ENCODE measurements around the gene SALL2. TPM values are rescaled to one million over a fixed set of nuclear protein-coding genes. Genes with fewer than 3 reads are reported as not detected.
A peak's percentile ranks its signal among the peaks of the same experiment; 100 is the strongest.

The SALL2 gene
- polyA plus RNA-seq (2011; rRNA removed) (4.0 and 7.2 TPM in 2 replicates), polyA minus RNA-seq (2011; rRNA and poly(A)+ RNA removed) (8.1 and 8.2 TPM in 2 replicates)

DNA sequence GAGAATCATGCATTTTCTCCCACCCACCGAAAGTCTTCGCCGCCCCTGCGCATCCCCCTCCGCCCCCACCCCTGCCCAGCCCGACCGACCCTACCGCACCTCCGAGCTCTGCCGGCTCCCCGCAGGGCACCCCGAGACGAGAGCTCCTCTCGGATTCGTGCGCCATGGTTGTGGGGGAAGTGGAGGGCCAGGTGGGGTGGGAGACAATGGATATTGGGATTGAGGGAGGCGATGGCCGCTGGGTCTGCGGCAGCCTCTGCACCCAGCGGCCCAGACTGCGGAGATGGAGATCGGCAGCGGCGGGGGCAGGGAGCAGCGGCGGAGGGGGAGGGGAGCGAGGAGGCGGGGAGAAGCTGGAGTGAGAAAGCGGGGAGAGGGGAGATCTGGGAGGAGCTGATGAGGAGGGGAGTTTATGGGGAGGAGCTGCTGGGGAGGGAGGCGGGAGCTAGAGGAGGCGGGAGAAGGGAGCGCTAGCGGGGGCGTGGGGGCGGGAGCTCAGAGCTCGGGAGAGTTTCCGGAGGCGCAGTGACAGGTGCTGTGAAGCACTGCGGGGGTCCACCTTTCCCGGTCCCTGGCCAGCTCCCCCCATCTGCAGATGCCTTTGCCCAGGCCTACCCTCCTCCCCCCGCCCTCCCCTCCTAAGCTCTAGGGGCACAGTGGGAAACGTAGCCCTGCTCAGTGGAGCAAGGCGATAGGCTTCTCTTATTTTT lies at the start of gene SALL2:
TSS of gene SALL2 (minus strand) at position 385 of the 710 bp plus-strand sequence. CDS start at position 166, 219 bp downstream.
- ChIA-PET CTCF (interaction anchor here (0.9 to 1.3 kb wide), 2 partner anchors 27 to 53 kb away, joined by 4 to 8 read pairs; no protein-coding TSS in a partner anchor), POLR2A (interaction anchor here (0.6 to 0.8 kb wide), 2 partner anchors 28 to 50 kb away, joined by 4 to 5 read pairs; partner anchors contain the start of genes RAB2B and TOX4)
- no peak for DNase-seq (ENCODE audit: low read depth)
- Histone ChIP-seq H3K4me3 (ENCODE audit: low read depth, low read length) (peak within 1 kb of the TSS; percentile 88), H3K27me3 (ENCODE audit: control insufficient read depth, insufficient read depth, low read length) (0 out of 2 replicates have a peak, but pooled peaks cover 5% of the 10 kb centered on the region), H3K36me3 (ENCODE audit: control insufficient read depth, insufficient read depth, low read length) (peaks cover 2% of the 10 kb centered on the region; the same call in 1 of the 2 replicates)
- no peak for TF ChIP-seq CTCF (IDR thresholded peaks at IDR 0.05; ENCODE audit: insufficient read depth, low read depth, low read length)

DNA sequence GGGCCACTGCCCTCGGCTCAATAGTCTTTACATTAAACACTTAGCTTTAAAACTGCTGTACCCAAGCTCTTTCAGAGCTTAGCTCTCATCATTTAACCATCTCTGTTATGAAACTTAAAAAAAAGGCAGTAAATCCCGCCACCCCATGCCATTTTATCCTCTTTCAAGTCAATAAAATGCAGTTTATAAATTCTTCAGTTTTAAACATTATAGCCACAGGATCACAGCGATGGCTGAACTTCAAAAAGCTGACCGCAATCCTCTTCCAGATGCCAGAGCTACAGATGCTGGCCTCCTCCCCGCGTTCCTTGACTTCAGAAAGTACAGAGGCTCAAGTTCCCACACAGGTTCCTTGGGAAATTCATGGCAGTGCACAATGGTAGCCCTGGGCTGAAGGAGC lies 49.5 kb upstream of the SALL2 start:
- H3K36me3 ChIP-seq (ENCODE audit: control insufficient read depth, insufficient read depth, low read length), result no peaks in the 10 kb centered on the region
- no peak for DNase-seq (ENCODE audit: low read depth)
- H3K4me3 ChIP-seq (ENCODE audit: low read depth, low read length), result no peak overlapping the region
- H3K27me3 ChIP-seq (ENCODE audit: control insufficient read depth, insufficient read depth, low read length), result no peaks in the 10 kb centered on the region
- ChIA-PET POLR2A (no interaction called here), CTCF (no interaction called here)
- TF ChIP-seq CTCF (IDR thresholded peaks at IDR 0.05; ENCODE audit: insufficient read depth, low read depth, low read length), result no peak

DNA sequence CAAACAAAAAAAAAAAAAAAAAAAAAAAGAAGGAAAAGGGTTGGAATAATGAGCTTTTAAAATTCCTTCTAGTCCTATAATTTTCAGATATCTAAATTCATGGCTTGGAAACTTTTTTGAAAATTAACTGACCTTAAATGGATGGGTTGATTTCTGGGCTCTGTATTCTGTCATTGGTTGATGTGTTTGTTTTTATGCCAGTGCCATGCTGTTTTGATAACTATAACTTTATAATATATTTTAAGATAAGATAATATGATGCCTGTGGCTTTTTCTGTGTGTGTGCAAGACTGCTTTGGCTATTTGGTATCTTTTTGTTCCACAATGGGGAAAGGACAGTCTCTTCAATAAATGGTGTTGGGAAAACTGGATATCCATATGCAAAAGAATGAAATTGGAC lies 46.5 kb upstream of the SALL2 start:
- no peak for TF ChIP-seq CTCF (IDR thresholded peaks at IDR 0.05; ENCODE audit: insufficient read depth, low read depth, low read length)
- CTCF ChIA-PET, result no interaction called here
- H3K36me3 ChIP-seq (ENCODE audit: control insufficient read depth, insufficient read depth, low read length), result no peaks in the 10 kb centered on the region
- H3K4me3 ChIP-seq (ENCODE audit: low read depth, low read length), result no peak overlapping the region
- no peaks in the 10 kb centered on the region for H3K27me3 ChIP-seq (ENCODE audit: control insufficient read depth, insufficient read depth, low read length)
- POLR2A ChIA-PET, result no interaction called here
- no peak for DNase-seq (ENCODE audit: low read depth)

DNA sequence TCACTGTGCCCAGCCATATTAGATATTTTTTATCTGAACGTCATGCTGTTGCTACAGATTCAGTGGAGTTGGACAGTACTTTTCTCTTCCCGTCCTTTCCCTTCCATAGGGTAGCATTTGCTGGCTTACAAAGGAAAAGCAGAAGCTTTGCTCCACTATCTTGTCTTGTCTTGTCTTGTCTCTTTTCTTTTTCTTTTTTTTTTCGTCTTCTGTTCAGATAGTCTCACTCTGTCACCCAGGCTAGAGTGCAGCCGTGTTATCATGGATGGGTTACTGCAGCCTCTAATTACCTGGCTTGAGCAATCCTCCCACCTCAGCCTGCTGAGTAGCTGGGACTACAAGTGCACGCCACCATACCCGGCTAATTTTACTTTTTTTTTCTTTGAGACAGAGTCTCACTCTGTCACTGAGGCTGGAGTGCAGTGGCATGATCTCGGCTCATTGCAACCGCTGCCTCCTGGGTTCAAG lies 32.6 kb upstream of the SALL2 start:
- POLR2A ChIA-PET, result no interaction called here
- H3K36me3 ChIP-seq (ENCODE audit: control insufficient read depth, insufficient read depth, low read length), result no peaks in the 10 kb centered on the region
- H3K4me3 ChIP-seq (ENCODE audit: low read depth, low read length), result no peak overlapping the region
- no peaks in the 10 kb centered on the region for H3K27me3 ChIP-seq (ENCODE audit: control insufficient read depth, insufficient read depth, low read length)
- no peak for TF ChIP-seq CTCF (IDR thresholded peaks at IDR 0.05; ENCODE audit: insufficient read depth, low read depth, low read length)
- CTCF ChIA-PET, result interaction anchor here (1.0 to 3.2 kb wide), 3 partner anchors 10 to 60 kb away, joined by 3 to 19 read pairs (median 3); no protein-coding TSS in a partner anchor
- no peak for DNase-seq (ENCODE audit: low read depth)

DNA sequence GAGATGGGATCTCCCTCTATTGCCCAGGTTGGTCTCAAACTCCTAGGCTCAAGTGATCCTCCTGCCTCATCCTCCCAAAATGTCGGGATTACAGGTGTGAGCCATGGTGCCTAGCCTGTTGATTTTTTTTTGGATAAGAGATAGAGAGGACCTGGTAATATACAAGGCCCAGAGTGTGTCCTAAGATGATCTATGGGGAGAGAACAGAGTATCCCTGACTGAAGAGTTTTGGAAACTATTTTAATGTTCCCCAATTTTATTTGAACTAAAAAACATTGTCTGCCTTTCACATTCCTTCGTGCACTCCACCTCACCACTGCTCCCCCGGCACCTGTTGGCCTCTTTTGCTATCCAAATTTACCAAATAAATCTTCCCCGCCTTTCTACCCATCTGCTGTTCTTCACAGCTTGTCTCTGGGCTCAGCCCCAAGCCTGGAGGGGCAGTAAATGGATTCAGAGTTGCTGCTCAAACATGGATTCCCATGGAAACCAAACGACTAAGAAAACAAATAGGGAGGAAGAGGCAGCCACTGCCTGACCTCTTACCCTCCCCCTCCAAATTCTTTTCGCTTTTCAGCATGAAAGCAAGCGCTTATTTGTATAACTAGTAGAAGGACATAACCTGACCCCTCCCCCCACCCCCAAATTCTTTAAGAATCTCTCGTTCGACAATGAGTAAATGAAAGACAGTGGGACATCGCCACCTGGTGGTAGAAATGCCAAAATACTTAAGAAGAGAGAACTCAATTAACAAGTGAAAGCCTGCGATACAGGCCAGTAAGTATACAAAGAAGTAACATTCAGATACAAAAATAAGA lies 31.1 kb upstream of the SALL2 start:
- H3K4me3 ChIP-seq (ENCODE audit: low read depth, low read length), result no peak overlapping the region
- POLR2A ChIA-PET, result no interaction called here
- TF ChIP-seq CTCF (IDR thresholded peaks at IDR 0.05; ENCODE audit: insufficient read depth, low read depth, low read length), result peak; percentile 59
- H3K27me3 ChIP-seq (ENCODE audit: control insufficient read depth, insufficient read depth, low read length), result no peaks in the 10 kb centered on the region
- CTCF ChIA-PET, result interaction anchor here (0.6 to 3.2 kb wide), 10 partner anchors 8 to 102 kb away, joined by 3 to 19 read pairs (median 3); partner anchors contain the start of gene METTL3
- no peaks in the 10 kb centered on the region for H3K36me3 ChIP-seq (ENCODE audit: control insufficient read depth, insufficient read depth, low read length)
- peak; percentile 91 for DNase-seq (ENCODE audit: low read depth)
